ENCODE measurements around the gene TMEM88. TPM values are rescaled to one million over a fixed set of nuclear protein-coding genes. Genes with fewer than 3 reads are reported as not detected.

The TMEM88 gene
- total and polyA plus RNA-seq, 2 of the 8 experiments (the other 6 are each of a cell fraction or from before 2014, with no cell fraction given): 0.69 to 8.8 TPM

- no peak overlapping the region for H3K9ac ChIP-seq (replicated peaks in 1 of 4; ENCODE audit: extremely low read depth in 1 of 4, low read depth in 3 of 4, low read length in 3 of 4)
- H3K23ac ChIP-seq (ENCODE audit: insufficient read length): no peak overlapping the region
- H3K56ac ChIP-seq (replicated peaks; ENCODE audit: insufficient read length, low read depth, low read length): no peak overlapping the region
- H3K4me1 ChIP-seq (replicated peaks in 1 of 4; ENCODE audit: control insufficient read depth in 3 of 4, insufficient read depth in 4 of 4, low read length in 3 of 4): peaks cover 6 to 13% (median 9%) of the 10 kb centered on the region in 4 experiments
- no peaks in the 10 kb centered on the region for H3K27me3 ChIP-seq (replicated peaks in 1 of 4; ENCODE audit: control insufficient read depth in 3 of 4, extremely low read depth in 1 of 4, insufficient read depth in 3 of 4, low read length in 3 of 4)
- no peak overlapping the region for H3K4ac ChIP-seq (replicated peaks; ENCODE audit: insufficient read length, low read depth, low read length)
- no peaks in the 10 kb centered on the region; a peak in 1 of 4 replicates for H3K9me3 ChIP-seq (ENCODE audit: insufficient read depth in 2 of 2, low read depth in 1 of 2, low read length in 1 of 2)
- POLR2A ChIA-PET (ENCODE audit: partially characterized antibody): no interaction called here
- CTCF ChIA-PET (ENCODE audit: partially characterized antibody): no interaction called here
- H2BK20ac ChIP-seq (ENCODE audit: low read length): no peak overlapping the region
- no peak overlapping the region for H2AK5ac ChIP-seq (ENCODE audit: low read depth, low read length)
- H2BK15ac ChIP-seq (ENCODE audit: low read length): no peak overlapping the region
- FAIRE-seq (no peak), DNase-seq (ENCODE audit: low read depth in 1 of 2, low spot score in 2 of 2) (no peak)
- no peak overlapping the region for H4K91ac ChIP-seq (replicated peaks; ENCODE audit: insufficient read length, low read length)
- no peak overlapping the region; the same call in 1 of the 2 replicates for H4K8ac ChIP-seq (ENCODE audit: extremely low read depth, insufficient read depth, low read length)
- no peak overlapping the region for H2BK5ac ChIP-seq (ENCODE audit: low read depth, low read length)
- H3K36me3 ChIP-seq (ENCODE audit: control insufficient read depth in 2 of 4, insufficient read depth in 4 of 4, low read length in 3 of 4): peaks cover 0 to 9% (median 2%) of the 10 kb centered on the region in 4 experiments; a peak in 2 of 8 replicates
- no peak overlapping the region for H3K14ac ChIP-seq (ENCODE audit: insufficient read length)
- H2BK12ac ChIP-seq (ENCODE audit: low read depth, low read length): no peak overlapping the region
- H3K4me3 ChIP-seq (ENCODE audit: extremely low read depth in 1 of 4, insufficient read depth in 2 of 4, low read depth in 3 of 4, low read length in 4 of 4): no peak overlapping the region
- no peak overlapping the region for H2AFZ ChIP-seq (ENCODE audit: low read length)
- no peaks in the 10 kb centered on the region for H3K79me1 ChIP-seq (ENCODE audit: low read depth, low read length)
- H4K5ac ChIP-seq (ENCODE audit: insufficient read length, low read depth, low read length): no peak overlapping the region
- no peak overlapping the region for H2BK120ac ChIP-seq (replicated peaks; ENCODE audit: low read depth, low read length)
- no peaks in the 10 kb centered on the region for H3K79me2 ChIP-seq (ENCODE audit: control insufficient read depth in 1 of 2, insufficient read depth in 2 of 2, low read length in 2 of 2)
- H3K4me2 ChIP-seq (ENCODE audit: insufficient read depth in 1 of 2, low read depth in 2 of 2, low read length in 2 of 2): no peak overlapping the region
- no peak overlapping the region for H3K27ac ChIP-seq (ENCODE audit: low read depth, low read length)
- H3K23me2 ChIP-seq (ENCODE audit: low read depth, low read length): no peaks in the 10 kb centered on the region; the same call in 1 of the 2 replicates
- no peaks in the 10 kb centered on the region for H4K20me1 ChIP-seq (replicated peaks in 1 of 2; ENCODE audit: control insufficient read depth in 1 of 2, insufficient read depth in 2 of 2, low read length in 2 of 2)
- 79% methylated on average over 10 of the region's 15 CpGs; no CpG with 5 or more reads in 1 of the 2 experiments for WGBS, 2 experiments (ENCODE audit: extremely low coverage in 1 of 2, insufficient coverage in 1 of 2, insufficient read length in 1 of 2, insufficient replicate concordance in 2 of 2, low coverage in 1 of 2, low lambda C conversion rate in 2 of 2, missing lambda C conversion rate in 1 of 2)
- H3K18ac ChIP-seq (ENCODE audit: extremely low read depth, low read length): no peak overlapping the region
- TF ChIP-seq CBX5 (IDR thresholded peaks at IDR 0.05; ENCODE audit: low read depth, low read length): no peak
- TF ChIP-seq EZH2 (IDR thresholded peaks at IDR 0.05; ENCODE audit: low read depth, low read length, severe bottlenecking): no peak
- TF ChIP-seq, protein P1, sequence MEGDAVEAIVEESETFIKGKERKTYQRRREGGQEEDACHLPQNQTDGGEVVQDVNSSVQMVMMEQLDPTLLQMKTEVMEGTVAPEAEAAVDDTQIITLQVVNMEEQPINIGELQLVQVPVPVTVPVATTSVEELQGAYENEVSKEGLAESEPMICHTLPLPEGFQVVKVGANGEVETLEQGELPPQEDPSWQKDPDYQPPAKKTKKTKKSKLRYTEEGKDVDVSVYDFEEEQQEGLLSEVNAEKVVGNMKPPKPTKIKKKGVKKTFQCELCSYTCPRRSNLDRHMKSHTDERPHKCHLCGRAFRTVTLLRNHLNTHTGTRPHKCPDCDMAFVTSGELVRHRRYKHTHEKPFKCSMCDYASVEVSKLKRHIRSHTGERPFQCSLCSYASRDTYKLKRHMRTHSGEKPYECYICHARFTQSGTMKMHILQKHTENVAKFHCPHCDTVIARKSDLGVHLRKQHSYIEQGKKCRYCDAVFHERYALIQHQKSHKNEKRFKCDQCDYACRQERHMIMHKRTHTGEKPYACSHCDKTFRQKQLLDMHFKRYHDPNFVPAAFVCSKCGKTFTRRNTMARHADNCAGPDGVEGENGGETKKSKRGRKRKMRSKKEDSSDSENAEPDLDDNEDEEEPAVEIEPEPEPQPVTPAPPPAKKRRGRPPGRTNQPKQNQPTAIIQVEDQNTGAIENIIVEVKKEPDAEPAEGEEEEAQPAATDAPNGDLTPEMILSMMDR (IDR thresholded peaks at IDR 0.05; ENCODE audit: control extremely low read depth in 1 of 3, insufficient read depth in 1 of 3, low read depth in 1 of 3, low read length in 3 of 3): no peak
- no peak for TF ChIP-seq KDM5A (IDR thresholded peaks at IDR 0.05; ENCODE audit: low read length)
- no peak for TF ChIP-seq CEBPB (IDR thresholded peaks at IDR 0.05; ENCODE audit: low read depth, low read length)
- TF ChIP-seq POLR2A (IDR thresholded peaks at IDR 0.05; ENCODE audit: control extremely low read depth in 1 of 2, low read depth in 2 of 2, low read length in 2 of 2): no peak
- no peak for TF ChIP-seq ZNF274 (IDR thresholded peaks at IDR 0.05; ENCODE audit: borderline replicate concordance, extremely low read depth, low read length)
- no peak for TF ChIP-seq TAF1 (IDR thresholded peaks at IDR 0.05; ENCODE audit: low read depth, low read length)
- TF ChIP-seq, protein P2, sequence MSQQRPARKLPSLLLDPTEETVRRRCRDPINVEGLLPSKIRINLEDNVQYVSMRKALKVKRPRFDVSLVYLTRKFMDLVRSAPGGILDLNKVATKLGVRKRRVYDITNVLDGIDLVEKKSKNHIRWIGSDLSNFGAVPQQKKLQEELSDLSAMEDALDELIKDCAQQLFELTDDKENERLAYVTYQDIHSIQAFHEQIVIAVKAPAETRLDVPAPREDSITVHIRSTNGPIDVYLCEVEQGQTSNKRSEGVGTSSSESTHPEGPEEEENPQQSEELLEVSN (IDR thresholded peaks at IDR 0.05): no peak
- no peak for TF ChIP-seq CBX8 (IDR thresholded peaks at IDR 0.05; ENCODE audit: borderline replicate concordance, low read depth, low read length)
These were observed 38.5 kb downstream of the TMEM88 start for GRCh38 chr17:7893187-7893880.
